ENCODE results near the gene DENND2C. TPM values are rescaled to one million over a fixed set of nuclear protein-coding genes. Genes with fewer than 3 reads are reported as not detected.

The DENND2C gene
- total RNA-seq, 1 experiment from 2014 or later, result 3.6 TPM

- no peaks in the 10 kb centered on the region for H3K79me2 ChIP-seq (ENCODE audit: insufficient read depth, low read length)
- H3K4me2 ChIP-seq (ENCODE audit: low read length), result no peak overlapping the region
- H3K9ac ChIP-seq (ENCODE audit: low read length), result no peak overlapping the region
- no TSS peak for BruUV-seq (replicated peaks)
- ATAC-seq (no peak), DNase-seq (ENCODE audit: low read depth, low spot score) (no peak)
- intact Hi-C loops (cut with micrococcal nuclease), result no loop called here
- no peaks in the 10 kb centered on the region for H3K27me3 ChIP-seq (ENCODE audit: insufficient read depth, low read length)
- POLR2A ChIA-PET, result no interaction called here
- no peak overlapping the region for H2AFZ ChIP-seq (ENCODE audit: low read depth, low read length, poor library complexity, severe bottlenecking)
- H3K9me2 ChIP-seq (ENCODE audit: insufficient read depth), result no peaks in the 10 kb centered on the region
- no peaks in the 10 kb centered on the region for H3K36me3 ChIP-seq (ENCODE audit: control insufficient read depth in 1 of 2, insufficient read depth in 2 of 2, low read length in 2 of 2)
- no peak overlapping the region for H3K27ac ChIP-seq (ENCODE audit: low read depth, low read length)
- TF ChIP-seq ZBTB33 (IDR thresholded peaks at IDR 0.05; ENCODE audit: extremely low read depth, insufficient replicate concordance, low read length), result no peak
- no peak for TF ChIP-seq SIN3A (IDR thresholded peaks at IDR 0.05; ENCODE audit: low read depth)
- no peak for TF ChIP-seq ZFX (IDR thresholded peaks at IDR 0.05)
- no peak overlapping the region for H3K4me3 ChIP-seq (replicated peaks in 1 of 2; ENCODE audit: low read depth in 1 of 2, low read length in 2 of 2)
- RAD21 ChIA-PET (ENCODE audit: low non-redundant PET in 1 of 2, low total read pairs in 2 of 2, uncharacterized antibody in 2 of 2, unreplicated experiment in 2 of 2), result no interaction called here
- H3K4me1 ChIP-seq (ENCODE audit: control insufficient read depth in 1 of 2, insufficient read depth in 2 of 2, low read length in 2 of 2), result peaks cover 0 to 4% of the 10 kb centered on the region in 2 experiments; a peak in 1 of 4 replicates
- H3K9me3 ChIP-seq (ENCODE audit: control insufficient read depth in 1 of 2, insufficient read depth in 1 of 2, low read depth in 1 of 2, low read length in 2 of 2), result no peaks in the 10 kb centered on the region
- H4K20me1 ChIP-seq (ENCODE audit: insufficient read depth), result no peaks in the 10 kb centered on the region
- CTCF ChIA-PET, result no interaction called here
Measured at GRCh38 chr1:114609826-114610225, 60.0 kb downstream of the DENND2C start.

DNA sequence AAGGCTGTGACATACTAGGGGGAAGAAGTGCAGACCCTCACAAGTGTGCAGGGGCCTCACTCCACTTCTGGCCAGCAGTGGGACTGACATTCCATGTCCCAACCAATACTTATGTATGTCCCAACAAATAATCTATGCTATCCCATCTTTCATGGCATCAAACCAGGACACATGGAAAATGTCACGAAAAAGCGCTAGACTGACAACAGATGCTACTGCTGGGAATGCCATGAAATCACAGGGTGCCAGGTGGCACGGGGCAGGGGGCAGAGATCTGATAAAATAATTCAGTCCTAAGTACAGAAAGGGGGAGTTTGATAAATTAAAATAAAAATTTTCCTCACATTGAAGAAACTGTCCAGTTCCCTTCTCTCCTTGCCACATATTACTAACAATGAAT lies 60.8 kb downstream of the DENND2C start:
- no peak for ATAC-seq
- no peaks in the 10 kb centered on the region for H3K9me2 ChIP-seq (ENCODE audit: insufficient read depth)
- no peak overlapping the region for H3K9ac ChIP-seq (ENCODE audit: low read length)
- intact Hi-C loops (cut with micrococcal nuclease), result no loop called here
- POLR2A ChIA-PET, result no interaction called here
- H3K4me3 ChIP-seq (replicated peaks in 1 of 2; ENCODE audit: low read depth in 1 of 2, low read length in 2 of 2), result no peak overlapping the region
- H3K36me3 ChIP-seq (ENCODE audit: control insufficient read depth in 1 of 2, insufficient read depth in 2 of 2, low read length in 2 of 2), result no peaks in the 10 kb centered on the region
- no peak for DNase-seq (ENCODE audit: low read depth, low spot score)
- no peak overlapping the region for H3K4me2 ChIP-seq (ENCODE audit: low read length)
- H3K27me3 ChIP-seq (ENCODE audit: insufficient read depth, low read length), result no peaks in the 10 kb centered on the region
- no peaks in the 10 kb centered on the region for H3K79me2 ChIP-seq (ENCODE audit: insufficient read depth, low read length)
- H3K27ac ChIP-seq (ENCODE audit: low read depth, low read length), result no peak overlapping the region
- RAD21 ChIA-PET (ENCODE audit: low non-redundant PET in 1 of 2, low total read pairs in 2 of 2, uncharacterized antibody in 2 of 2, unreplicated experiment in 2 of 2), result no interaction called here
- BruUV-seq (replicated peaks), result no TSS peak
- peaks cover 0 to 4% of the 10 kb centered on the region in 2 experiments; a peak in 1 of 4 replicates for H3K4me1 ChIP-seq (ENCODE audit: control insufficient read depth in 1 of 2, insufficient read depth in 2 of 2, low read length in 2 of 2)
- CTCF ChIA-PET, result no interaction called here
- TF ChIP-seq EZH2phosphoT487 (IDR thresholded peaks at IDR 0.05; ENCODE audit: borderline replicate concordance), result no peak
- no peak for TF ChIP-seq TCF7L2 (IDR thresholded peaks at IDR 0.05; ENCODE audit: borderline replicate concordance, extremely low read depth, insufficient read depth, insufficient read length)
- TF ChIP-seq YY1 (IDR thresholded peaks at IDR 0.05; ENCODE audit: extremely low read depth, insufficient replicate concordance, low read depth, low read length), result no peak
- TF ChIP-seq SIN3A (IDR thresholded peaks at IDR 0.05; ENCODE audit: low read depth), result no peak
- no peak for TF ChIP-seq CEBPB (IDR thresholded peaks at IDR 0.05; ENCODE audit: low read depth)
- no peak for TF ChIP-seq ZNF274 (IDR thresholded peaks at IDR 0.05; ENCODE audit: low read depth, low read length)
- no peak for TF ChIP-seq CBX3 (IDR thresholded peaks at IDR 0.05; ENCODE audit: low read depth)
- no peak for TF ChIP-seq EZH2 (IDR thresholded peaks at IDR 0.05)
- H3K9me3 ChIP-seq (ENCODE audit: control insufficient read depth in 1 of 2, insufficient read depth in 1 of 2, low read depth in 1 of 2, low read length in 2 of 2), result no peaks in the 10 kb centered on the region
- no peak overlapping the region for H2AFZ ChIP-seq (ENCODE audit: low read depth, low read length, poor library complexity, severe bottlenecking)
- no peaks in the 10 kb centered on the region for H4K20me1 ChIP-seq (ENCODE audit: insufficient read depth)
